Progenitor cell of endocrine pancreas (in vitro differentiated cells): ENCODE measurements around the gene CCND2. TPM values are rescaled to one million over a fixed set of nuclear protein-coding genes. Genes with fewer than 3 reads are reported as not detected.
A peak's percentile ranks its signal among the peaks of the same experiment; 100 is the strongest.

Experiments
- DNase-seq: peaks from one replicate; pipeline ENCODE4 v3.0.0; 2021; ENCODE audit warnings: low spot score; ENCODE audit not compliant: unreplicated experiment
- H3K27ac Mint-ChIP-seq: 2 replicates; pipeline ENCODE4 v1.8.0; 2021; ENCODE audit warnings: mild to moderate bottlenecking, moderate library complexity, mixed read lengths
- H3K27me3 Mint-ChIP-seq: 2 replicates; pipeline ENCODE4 v1.8.0; 2021; ENCODE audit warnings: mixed read lengths
- H3K36me3 Mint-ChIP-seq: 2 replicates; pipeline ENCODE4 v1.8.0; 2022; ENCODE audit warnings: mixed read lengths; ENCODE audit not compliant: insufficient read depth
- H3K4me1 Mint-ChIP-seq: 2 replicates; pipeline ENCODE4 v1.8.0; 2021; ENCODE audit warnings: low read depth, mixed read lengths
- H3K4me3 Mint-ChIP-seq: 2 replicates; pipeline ENCODE4 v1.8.0; 2021; ENCODE audit warnings: low read depth, mild to moderate bottlenecking, moderate library complexity, mixed read lengths
- H3K9me3 Mint-ChIP-seq: 2 replicates; pipeline ENCODE4 v1.8.0; 2021; ENCODE audit warnings: low read depth, mixed read lengths
- total RNA-seq: library from RNA; stranded (reverse); gene quantifications from 2 replicates; pipeline ENCODE4 v1.2.1, GENCODE V29; 2021
- TF ChIP-seq, protein P1 (sequence below): fragments of 200-600 bp; sonication (generic); IDR thresholded peaks from one replicate; pipeline ENCODE4 v1.5.0; 2021; ENCODE audit warnings: antibody characterized with exemption, mild to moderate bottlenecking; ENCODE audit not compliant: unreplicated experiment

CCND2 gene
- total RNA-seq, 1 donor from 2014 or later = 463 TPM

DNA sequence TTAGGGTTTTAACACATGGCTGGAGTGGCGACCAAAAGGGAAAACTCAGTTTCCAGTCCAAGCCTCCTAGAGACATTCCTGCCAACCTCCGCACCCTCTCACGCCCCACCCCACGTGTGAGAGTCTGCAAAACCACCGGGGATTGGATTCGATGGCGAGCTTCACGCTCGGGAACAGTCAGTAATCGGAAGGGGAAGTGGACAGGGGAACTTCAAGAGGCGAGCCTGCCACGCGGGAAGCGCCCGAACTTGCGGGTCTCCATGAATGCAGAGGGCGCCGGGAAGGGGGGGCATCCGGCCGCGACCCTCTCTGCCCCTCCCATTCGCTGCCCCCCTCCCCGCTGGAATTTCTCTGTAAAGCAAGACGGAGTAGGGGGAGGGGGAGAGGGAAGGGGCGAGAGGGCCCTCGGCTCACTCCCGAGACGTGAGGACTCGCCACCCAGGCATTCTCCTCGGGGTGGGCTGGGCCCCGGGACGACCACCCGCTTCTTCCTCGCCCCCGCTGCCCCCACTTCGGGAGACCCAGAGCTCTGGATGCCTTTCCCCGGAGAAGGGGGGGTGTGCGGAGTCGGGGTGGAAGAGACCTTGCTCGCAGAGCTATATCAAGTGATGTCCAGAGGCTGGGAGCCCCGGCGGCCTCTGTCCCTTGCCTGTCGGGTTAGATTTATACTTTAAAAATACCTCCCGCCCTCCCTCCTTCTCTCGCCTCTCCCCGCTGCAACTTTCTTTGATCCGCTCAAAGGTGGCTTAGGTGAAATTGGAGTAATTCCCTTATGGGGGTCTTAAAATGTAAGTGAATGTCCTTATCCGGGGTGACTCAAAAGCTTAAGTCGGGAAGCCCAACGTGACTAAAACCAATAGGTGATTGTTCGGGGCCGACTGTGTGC, 2.5 kb upstream of the CCND2 start:
- Mint-ChIP-seq H3K9me3 (no peaks in the 10 kb centered on the region), H3K36me3 (peaks cover 7% of the 10 kb centered on the region), H3K27me3 (peaks cover 36% of the 10 kb centered on the region), H3K27ac (peak overlapping the region; percentile 98), H3K4me1 (peaks cover 30% of the 10 kb centered on the region), H3K4me3 (peak overlapping the region; percentile 97)
- peak; percentile 55 for DNase-seq
- TF ChIP-seq, protein P1, sequence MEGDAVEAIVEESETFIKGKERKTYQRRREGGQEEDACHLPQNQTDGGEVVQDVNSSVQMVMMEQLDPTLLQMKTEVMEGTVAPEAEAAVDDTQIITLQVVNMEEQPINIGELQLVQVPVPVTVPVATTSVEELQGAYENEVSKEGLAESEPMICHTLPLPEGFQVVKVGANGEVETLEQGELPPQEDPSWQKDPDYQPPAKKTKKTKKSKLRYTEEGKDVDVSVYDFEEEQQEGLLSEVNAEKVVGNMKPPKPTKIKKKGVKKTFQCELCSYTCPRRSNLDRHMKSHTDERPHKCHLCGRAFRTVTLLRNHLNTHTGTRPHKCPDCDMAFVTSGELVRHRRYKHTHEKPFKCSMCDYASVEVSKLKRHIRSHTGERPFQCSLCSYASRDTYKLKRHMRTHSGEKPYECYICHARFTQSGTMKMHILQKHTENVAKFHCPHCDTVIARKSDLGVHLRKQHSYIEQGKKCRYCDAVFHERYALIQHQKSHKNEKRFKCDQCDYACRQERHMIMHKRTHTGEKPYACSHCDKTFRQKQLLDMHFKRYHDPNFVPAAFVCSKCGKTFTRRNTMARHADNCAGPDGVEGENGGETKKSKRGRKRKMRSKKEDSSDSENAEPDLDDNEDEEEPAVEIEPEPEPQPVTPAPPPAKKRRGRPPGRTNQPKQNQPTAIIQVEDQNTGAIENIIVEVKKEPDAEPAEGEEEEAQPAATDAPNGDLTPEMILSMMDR = no peak

DNA sequence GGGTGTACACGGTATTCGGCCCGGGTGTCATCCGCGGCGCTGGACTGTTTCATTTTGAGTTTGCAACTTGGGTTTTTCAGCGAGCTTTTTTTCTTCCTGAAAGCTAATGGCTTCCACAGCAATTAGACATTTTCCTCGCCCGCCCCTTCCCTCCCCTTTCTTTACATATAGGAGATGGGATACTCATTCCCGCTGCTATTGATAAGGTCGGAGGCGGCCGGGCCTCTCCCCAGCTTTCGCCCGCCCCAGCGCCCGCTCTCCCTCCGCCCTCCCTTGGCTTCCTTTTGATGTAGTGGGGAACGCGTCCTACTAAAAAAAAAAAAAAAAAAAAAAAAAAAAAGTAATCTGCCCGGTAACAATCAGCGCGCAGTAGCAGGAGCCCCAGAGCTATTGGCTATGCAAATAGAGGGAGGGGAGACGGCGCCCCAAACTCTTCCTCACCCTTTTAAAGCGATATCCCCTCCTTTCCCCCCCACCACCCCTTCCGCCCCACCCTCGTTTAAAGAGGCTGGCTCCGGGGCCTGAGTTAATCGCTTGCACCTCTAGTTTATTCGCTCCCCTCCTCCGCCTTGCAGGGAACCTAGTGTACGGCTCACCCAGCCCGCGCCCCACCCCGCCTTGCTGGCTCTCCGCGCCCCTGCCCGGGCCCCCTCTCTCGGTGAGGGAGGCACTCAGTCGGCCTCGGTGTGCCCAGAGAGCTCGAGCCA, 1.7 kb upstream of the CCND2 start:
- DNase-seq = peak; percentile 72
- Mint-ChIP-seq H3K4me3 (peak overlapping the region; percentile 97), H3K9me3 (no peaks in the 10 kb centered on the region), H3K27me3 (peaks cover 30% of the 10 kb centered on the region), H3K27ac (peak overlapping the region; percentile 98), H3K36me3 (peaks cover 12% of the 10 kb centered on the region), H3K4me1 (peaks cover 36% of the 10 kb centered on the region)
- TF ChIP-seq, protein P1 = no peak

DNA sequence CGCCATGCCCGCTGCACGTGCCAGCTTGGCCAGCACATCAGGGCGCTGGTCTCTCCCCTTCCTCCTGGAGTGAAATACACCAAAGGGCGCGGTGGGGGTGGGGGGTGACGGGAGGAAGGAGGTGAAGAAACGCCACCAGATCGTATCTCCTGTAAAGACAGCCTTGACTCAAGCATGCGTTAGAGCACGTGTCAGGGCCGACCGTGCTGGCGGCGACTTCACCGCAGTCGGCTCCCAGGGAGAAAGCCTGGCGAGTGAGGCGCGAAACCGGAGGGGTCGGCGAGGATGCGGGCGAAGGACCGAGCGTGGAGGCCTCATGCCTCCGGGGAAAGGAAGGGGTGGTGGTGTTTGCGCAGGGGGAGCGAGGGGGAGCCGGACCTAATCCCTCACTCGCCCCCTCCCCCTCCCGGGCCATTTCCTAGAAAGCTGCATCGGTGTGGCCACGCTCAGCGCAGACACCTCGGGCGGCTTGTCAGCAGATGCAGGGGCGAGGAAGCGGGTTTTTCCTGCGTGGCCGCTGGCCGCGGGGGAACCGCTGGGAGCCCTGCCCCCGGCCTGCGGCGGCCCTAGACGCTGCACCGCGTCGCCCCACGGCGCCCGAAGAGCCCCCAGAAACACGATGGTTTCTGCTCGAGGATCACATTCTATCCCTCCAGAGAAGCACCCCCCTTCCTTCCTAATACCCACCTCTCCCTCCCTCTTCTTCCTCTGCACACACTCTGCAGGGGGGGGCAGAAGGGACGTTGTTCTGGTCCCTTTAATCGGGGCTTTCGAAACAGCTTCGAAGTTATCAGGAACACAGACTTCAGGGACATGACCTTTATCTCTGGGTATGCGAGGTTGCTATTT, 914 bp upstream of the CCND2 start:
- peak overlapping the region; percentile 98 for H3K27ac Mint-ChIP-seq
- H3K9me3 Mint-ChIP-seq = no peaks in the 10 kb centered on the region
- H3K4me1 Mint-ChIP-seq = peaks cover 40% of the 10 kb centered on the region
- peak overlapping the region; percentile 97 for H3K4me3 Mint-ChIP-seq
- H3K36me3 Mint-ChIP-seq = peaks cover 16% of the 10 kb centered on the region
- TF ChIP-seq, protein P1 = no peak
- DNase-seq = peak; percentile 61
- H3K27me3 Mint-ChIP-seq = peaks cover 22% of the 10 kb centered on the region

DNA sequence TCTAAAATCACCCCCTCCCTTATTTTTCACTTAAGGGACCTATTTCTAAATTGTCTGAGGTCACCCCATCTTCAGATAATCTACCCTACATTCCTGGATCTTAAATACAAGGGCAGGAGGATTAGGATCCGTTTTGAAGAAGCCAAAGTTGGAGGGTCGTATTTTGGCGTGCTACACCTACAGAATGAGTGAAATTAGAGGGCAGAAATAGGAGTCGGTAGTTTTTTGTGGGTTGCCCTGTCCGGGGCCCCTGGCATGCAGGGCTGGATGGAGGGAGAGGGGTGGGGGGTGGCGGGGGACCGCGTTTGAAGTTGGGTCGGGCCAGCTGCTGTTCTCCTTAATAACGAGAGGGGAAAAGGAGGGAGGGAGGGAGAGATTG, 300 bp upstream of the CCND2 start:
- TF ChIP-seq, protein P1 = no peak
- Mint-ChIP-seq H3K36me3 (peaks cover 22% of the 10 kb centered on the region), H3K27ac (peak overlapping the region; percentile 98), H3K4me1 (peaks cover 43% of the 10 kb centered on the region), H3K9me3 (no peaks in the 10 kb centered on the region), H3K27me3 (peaks cover 16% of the 10 kb centered on the region), H3K4me3 (peak overlapping the region; percentile 97)
- no peak for DNase-seq
